H9 (cell line): ENCODE measurements around the gene BROX. TPM values are rescaled to one million over a fixed set of nuclear protein-coding genes. Genes with fewer than 3 reads are reported as not detected.

Source experiments
- DNase-seq: peaks from one replicate; pipeline ENCODE4 v3.0.0-alpha.2; 2017
- H2AFZ ChIP-seq: one replicate; pipeline ENCODE4 v1.6.1; 2013; ENCODE audit warnings: mild to moderate bottlenecking, low read length, control low read depth, moderate library complexity
- H2AK5ac ChIP-seq: 2 replicates; pipeline ENCODE4 v1.6.1; 2013; ENCODE audit warnings: low read length, control low read depth, mixed read lengths; ENCODE audit not compliant: insufficient read length
- H2BK120ac ChIP-seq: one replicate; pipeline ENCODE4 v1.6.1; 2013; ENCODE audit warnings: low read depth, mild to moderate bottlenecking, low read length, control low read depth, inconsistent platforms; ENCODE audit not compliant: poor library complexity, severe bottlenecking
- H2BK12ac ChIP-seq: 2 replicates; pipeline ENCODE4 v1.6.1; 2013; ENCODE audit warnings: low read length, control low read depth, mixed read lengths, low read depth; ENCODE audit not compliant: insufficient read length
- H2BK15ac ChIP-seq: 2 replicates; pipeline ENCODE4 v1.6.1; 2013; ENCODE audit warnings: low read depth, low read length, control low read depth
- H2BK20ac ChIP-seq: one replicate; pipeline ENCODE4 v1.6.1; 2013; ENCODE audit warnings: low read depth, mild to moderate bottlenecking, low read length, control low read depth, inconsistent platforms; ENCODE audit not compliant: poor library complexity, severe bottlenecking
- H2BK5ac ChIP-seq: 2 replicates; pipeline ENCODE4 v1.6.1; 2013; ENCODE audit warnings: low read length, control low read depth, mixed read lengths; ENCODE audit not compliant: insufficient read length
- H3K14ac ChIP-seq: 2 replicates; pipeline ENCODE4 v1.6.1; 2013; ENCODE audit warnings: low read length, control low read depth; ENCODE audit not compliant: insufficient read depth
- H3K18ac ChIP-seq: 2 replicates; pipeline ENCODE4 v1.6.1; 2013; ENCODE audit warnings: low read depth, mild to moderate bottlenecking, mixed read lengths, low read length, control low read depth; ENCODE audit not compliant: insufficient read length
- H3K23ac ChIP-seq: 2 replicates; pipeline ENCODE4 v1.6.1; 2013; ENCODE audit warnings: low read length, control low read depth, mixed read lengths, low read depth; ENCODE audit not compliant: insufficient read length
- H3K23me2 ChIP-seq: 2 replicates; pipeline ENCODE4 v1.6.1; 2013; ENCODE audit warnings: low read depth, mild to moderate bottlenecking, mixed read lengths, low read length, control low read depth; ENCODE audit not compliant: insufficient read length, poor library complexity, severe bottlenecking
- H3K27ac ChIP-seq: 2 replicates; pipeline ENCODE4 v1.5.1; 2013; ENCODE audit warnings: low read length, control low read depth, mixed read lengths, low read depth; ENCODE audit not compliant: insufficient read length
- H3K27me3 ChIP-seq: 2 replicates; pipeline ENCODE4 v1.6.1; 2013; ENCODE audit warnings: low read length, control low read depth, inconsistent platforms; ENCODE audit not compliant: insufficient read depth
- H3K4ac ChIP-seq: 2 replicates; pipeline ENCODE4 v1.6.1; 2013; ENCODE audit warnings: low read depth, mild to moderate bottlenecking, control low read depth, inconsistent platforms, low read length, moderate library complexity
- H3K4me1 ChIP-seq: 2 replicates; pipeline ENCODE4 v1.6.1; 2013; ENCODE audit warnings: low read length, control low read depth, inconsistent platforms; ENCODE audit not compliant: insufficient read depth
- H3K4me2 ChIP-seq: 2 replicates; pipeline ENCODE4 v1.6.1; 2013; ENCODE audit warnings: low read length, control low read depth, mixed read lengths; ENCODE audit not compliant: insufficient read length, insufficient read depth
- H3K56ac ChIP-seq: 2 replicates; pipeline ENCODE4 v1.6.1; 2013; ENCODE audit warnings: low read depth, mild to moderate bottlenecking, mixed read lengths, low read length, control low read depth; ENCODE audit not compliant: insufficient read length
- H3K79me1 ChIP-seq: 2 replicates; pipeline ENCODE4 v1.6.1; 2013; ENCODE audit warnings: low read depth, mild to moderate bottlenecking, moderate library complexity, low read length, control low read depth, inconsistent platforms; ENCODE audit not compliant: insufficient read depth, poor library complexity, severe bottlenecking
- H3K79me2 ChIP-seq: 2 replicates; pipeline ENCODE4 v1.6.1; 2013; ENCODE audit warnings: low read length, control low read depth, inconsistent platforms; ENCODE audit not compliant: insufficient read depth
- H3K9ac ChIP-seq: 2 replicates; pipeline ENCODE4 v1.6.1; 2013; ENCODE audit warnings: low read length, control low read depth, mixed read lengths; ENCODE audit not compliant: insufficient read length; ENCODE audit errors: extremely low read depth
- H3K9me3 ChIP-seq: one replicate; pipeline ENCODE4 v1.6.1; 2013; ENCODE audit warnings: low read depth, low read length, inconsistent platforms; ENCODE audit not compliant: control insufficient read depth
- H3T11ph ChIP-seq: one replicate; pipeline ENCODE4 v1.6.1; 2013; ENCODE audit warnings: mild to moderate bottlenecking, low read length, control low read depth, inconsistent platforms
- H4K20me1 ChIP-seq: one replicate; pipeline ENCODE4 v1.6.1; 2013; ENCODE audit not compliant: control insufficient read depth, insufficient read length, insufficient read depth
- H4K5ac ChIP-seq: 2 replicates; pipeline ENCODE4 v1.6.1; 2013; ENCODE audit warnings: low read depth, mild to moderate bottlenecking, mixed read lengths, low read length, control low read depth; ENCODE audit not compliant: insufficient read length
- H4K8ac ChIP-seq: replicated peaks from 2 replicates; pipeline ENCODE4 v1.6.1; 2013; ENCODE audit warnings: low read length, control low read depth, mixed read lengths, low read depth; ENCODE audit not compliant: insufficient read length
- H4K91ac ChIP-seq: 2 replicates; pipeline ENCODE4 v1.6.1; 2013; ENCODE audit warnings: low read depth, mild to moderate bottlenecking, moderate library complexity, mixed read lengths, low read length, control low read depth; ENCODE audit not compliant: insufficient read length
- H3K27ac Mint-ChIP-seq, 3 experiments: 2 replicates in 2 of 3; 3 replicates in 1 of 3; pipeline ENCODE4 v1.8.0; 2020 to 2021; ENCODE audit warnings: mixed read lengths in 3 of 3, mild to moderate bottlenecking in 1 of 3, moderate library complexity in 1 of 3
- H3K27me3 Mint-ChIP-seq: 2 replicates; pipeline ENCODE4 v1.8.0; 2021; ENCODE audit warnings: low read depth, mild to moderate bottlenecking, moderate library complexity, mixed read lengths
- H3K36me3 Mint-ChIP-seq, 3 experiments: 2 replicates in 2 of 3; 3 replicates in 1 of 3; pipeline ENCODE4 v1.8.0; 2020 to 2021; ENCODE audit warnings: low read depth in 3 of 3, mixed read lengths in 3 of 3; ENCODE audit not compliant: insufficient read depth in 1 of 3
- H3K4me1 Mint-ChIP-seq, 2 experiments: 2 replicates each; pipeline ENCODE4 v1.8.0; 2020; ENCODE audit warnings: mixed read lengths in 2 of 2
- H3K4me3 Mint-ChIP-seq, 2 experiments: 2 replicates in 1 of 2; 3 replicates in 1 of 2; pipeline ENCODE4 v1.8.0; 2020 to 2021; ENCODE audit warnings: mild to moderate bottlenecking in 2 of 2, mixed read lengths in 2 of 2, moderate library complexity in 1 of 2
- H3K9me3 Mint-ChIP-seq, 2 experiments: 2 replicates in 1 of 2; 3 replicates in 1 of 2; pipeline ENCODE4 v1.8.0; 2020; ENCODE audit warnings: mild to moderate bottlenecking in 2 of 2, mixed read lengths in 2 of 2, moderate library complexity in 1 of 2
- WGBS: extraction: QIAGEN DNeasy Blood & Tissue Kit; methylation state at CpG from one replicate; pipeline ENCODE4 v1.1.7; 2013; ENCODE audit warnings: missing lambda C conversion rate, low lambda C conversion rate, mixed read lengths; ENCODE audit not compliant: insufficient read length; ENCODE audit errors: extremely low coverage; 5-methylcytosine and 5-hydroxymethylcytosine counted together
- total RNA-seq: library from RNA; stranded (reverse); gene quantifications from 2 replicates; pipeline ENCODE4 v1.2.1, GENCODE V29; 2021
- TF ChIP-seq, protein P1 (sequence below): fragments of 200-600 bp; sonication (generic); conservative IDR thresholded peaks from 3 replicates; pipeline ENCODE4 v1.8.0; 2021; ENCODE audit warnings: antibody characterized with exemption, mild to moderate bottlenecking

BROX gene
- total RNA-seq, 1 experiment from 2014 or later: 27.8 TPM

- peaks cover 5% of the 10 kb centered on the region; the same call in 1 of the 2 replicates for H3K27me3 Mint-ChIP-seq
- no peak overlapping the region for H3K4me3 Mint-ChIP-seq
- no peak overlapping the region for H2BK5ac ChIP-seq
- no peak for DNase-seq
- TF ChIP-seq, protein P1, sequence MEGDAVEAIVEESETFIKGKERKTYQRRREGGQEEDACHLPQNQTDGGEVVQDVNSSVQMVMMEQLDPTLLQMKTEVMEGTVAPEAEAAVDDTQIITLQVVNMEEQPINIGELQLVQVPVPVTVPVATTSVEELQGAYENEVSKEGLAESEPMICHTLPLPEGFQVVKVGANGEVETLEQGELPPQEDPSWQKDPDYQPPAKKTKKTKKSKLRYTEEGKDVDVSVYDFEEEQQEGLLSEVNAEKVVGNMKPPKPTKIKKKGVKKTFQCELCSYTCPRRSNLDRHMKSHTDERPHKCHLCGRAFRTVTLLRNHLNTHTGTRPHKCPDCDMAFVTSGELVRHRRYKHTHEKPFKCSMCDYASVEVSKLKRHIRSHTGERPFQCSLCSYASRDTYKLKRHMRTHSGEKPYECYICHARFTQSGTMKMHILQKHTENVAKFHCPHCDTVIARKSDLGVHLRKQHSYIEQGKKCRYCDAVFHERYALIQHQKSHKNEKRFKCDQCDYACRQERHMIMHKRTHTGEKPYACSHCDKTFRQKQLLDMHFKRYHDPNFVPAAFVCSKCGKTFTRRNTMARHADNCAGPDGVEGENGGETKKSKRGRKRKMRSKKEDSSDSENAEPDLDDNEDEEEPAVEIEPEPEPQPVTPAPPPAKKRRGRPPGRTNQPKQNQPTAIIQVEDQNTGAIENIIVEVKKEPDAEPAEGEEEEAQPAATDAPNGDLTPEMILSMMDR: no peak
- H3K23ac ChIP-seq: no peak overlapping the region
- no peak overlapping the region for H2AFZ ChIP-seq
- no peak overlapping the region for H4K91ac ChIP-seq
- no peaks in the 10 kb centered on the region for H3K9me3 Mint-ChIP-seq
- H3K14ac ChIP-seq: no peak overlapping the region
- H3K9ac ChIP-seq: no peak overlapping the region
- H3K23me2 ChIP-seq: no peaks in the 10 kb centered on the region
- H3K27ac Mint-ChIP-seq: no peak overlapping the region
- no peaks in the 10 kb centered on the region for H4K20me1 ChIP-seq
- H3K27ac ChIP-seq: no peak overlapping the region
- H3K79me2 ChIP-seq: no peaks in the 10 kb centered on the region
- no peak overlapping the region for H3T11ph ChIP-seq
- no peaks in the 10 kb centered on the region for H3K4me1 ChIP-seq
- no peak overlapping the region for H3K18ac ChIP-seq
- no CpG with 5 or more reads among the region's 1 CpG for WGBS
- H3K4me2 ChIP-seq: no peak overlapping the region
- H4K8ac ChIP-seq: no peak overlapping the region
- H4K5ac ChIP-seq: no peak overlapping the region
- no peak overlapping the region for H2BK12ac ChIP-seq
- no peak overlapping the region for H3K4ac ChIP-seq
- no peaks in the 10 kb centered on the region for H3K9me3 ChIP-seq
- H2AK5ac ChIP-seq: no peak overlapping the region
- no peaks in the 10 kb centered on the region for H3K79me1 ChIP-seq
- H3K4me1 Mint-ChIP-seq: no peaks in the 10 kb centered on the region
- H2BK15ac ChIP-seq: no peak overlapping the region
- no peak overlapping the region for H2BK120ac ChIP-seq
- H2BK20ac ChIP-seq: no peak overlapping the region
- no peaks in the 10 kb centered on the region for H3K27me3 ChIP-seq
- H3K36me3 Mint-ChIP-seq: no peaks in the 10 kb centered on the region
- H3K56ac ChIP-seq: no peak overlapping the region
These were observed 65.1 kb downstream of the BROX start for GRCh38 chr1:222777463-222777862.
